ENCODE measurements around the gene IRX2.

IRX2 gene

GRCh38 chr5:2714026-2714425 is 37.5 kb downstream of the IRX2 start:
- DNase-seq (ENCODE audit: low spot score), result no peak

GRCh38 chr5:2711446-2712425 is 39.7 kb downstream of the IRX2 start:
- DNase-seq (ENCODE audit: low spot score), result no peak

- peak; percentile 32 for DNase-seq (ENCODE audit: low spot score)
These were observed 40.6 kb downstream of the IRX2 start for GRCh38 chr5:2710910-2711309.

- DNase-seq (ENCODE audit: low spot score), result no peak
These were observed 41.3 kb downstream of the IRX2 start for GRCh38 chr5:2709976-2710689.

- no peak for DNase-seq (ENCODE audit: low spot score)
These were observed 42.7 kb downstream of the IRX2 start for GRCh38 chr5:2708751-2709150.

GRCh38 chr5:2708132-2708531 is 43.3 kb downstream of the IRX2 start:
- no peak for DNase-seq (ENCODE audit: low spot score)

- DNase-seq (ENCODE audit: low spot score), result no peak
These were observed 45.6 kb downstream of the IRX2 start for GRCh38 chr5:2705861-2706260.

GRCh38 chr5:2704806-2705645 is 46.5 kb downstream of the IRX2 start:
- DNase-seq (ENCODE audit: low spot score), result no peak

GRCh38 chr5:2704111-2704510 is 47.4 kb downstream of the IRX2 start:
- DNase-seq (ENCODE audit: low spot score), result no peak

GRCh38 chr5:2703615-2704014 is 47.9 kb downstream of the IRX2 start:
- DNase-seq (ENCODE audit: low spot score), result no peak

GRCh38 chr5:2703041-2703440 is 48.4 kb downstream of the IRX2 start:
- no peak for DNase-seq (ENCODE audit: low spot score)

GRCh38 chr5:2702096-2702879 is 49.2 kb downstream of the IRX2 start:
- no peak for DNase-seq (ENCODE audit: low spot score)

- DNase-seq (ENCODE audit: low spot score), result no peak
These were observed 49.9 kb downstream of the IRX2 start for GRCh38 chr5:2701592-2701991.

GRCh38 chr5:2700876-2701275 is 50.6 kb downstream of the IRX2 start:
- DNase-seq (ENCODE audit: low spot score), result no peak

- DNase-seq (ENCODE audit: low spot score), result no peak
These were observed 51.8 kb downstream of the IRX2 start for GRCh38 chr5:2699686-2700085.

- no peak for DNase-seq (ENCODE audit: low spot score)
These were observed 52.2 kb downstream of the IRX2 start for GRCh38 chr5:2699231-2699630.

GRCh38 chr5:2698581-2698980 is 52.9 kb downstream of the IRX2 start:
- no peak for DNase-seq (ENCODE audit: low spot score)

GRCh38 chr5:2697446-2698200 is 53.9 kb downstream of the IRX2 start:
- no peak for DNase-seq (ENCODE audit: low spot score)

GRCh38 chr5:2697041-2697440 is 54.4 kb downstream of the IRX2 start:
- no peak for DNase-seq (ENCODE audit: low spot score)

Data from AG08395 (cell line).